ENCODE results near the gene SLC9A4.

SLC9A4 gene

GRCh38 chr2:102427249-102427648, 45.8 kb upstream of the SLC9A4 start:
- Histone ChIP-seq H3K27me3 (ENCODE audit: control insufficient read depth, insufficient read depth, low read length) (no peaks in the 10 kb centered on the region), H3K36me3 (ENCODE audit: control insufficient read depth, insufficient read depth, low read length) (no peaks in the 10 kb centered on the region), H3K27ac (no peak overlapping the region), H3K9ac (no peak overlapping the region), H3K79me2 (no peaks in the 10 kb centered on the region), H3K9me3 (ENCODE audit: control insufficient read depth, low read length) (no peaks in the 10 kb centered on the region), H3K4me2 (ENCODE audit: low read length) (no peak overlapping the region), H2AFZ (no peak overlapping the region), H3K4me3 (ENCODE audit: low read depth, low read length) (no peak overlapping the region), H3K4me1 (no peaks in the 10 kb centered on the region)
- TF ChIP-seq CTCF (IDR thresholded peaks at IDR 0.05) = no peak

DNA sequence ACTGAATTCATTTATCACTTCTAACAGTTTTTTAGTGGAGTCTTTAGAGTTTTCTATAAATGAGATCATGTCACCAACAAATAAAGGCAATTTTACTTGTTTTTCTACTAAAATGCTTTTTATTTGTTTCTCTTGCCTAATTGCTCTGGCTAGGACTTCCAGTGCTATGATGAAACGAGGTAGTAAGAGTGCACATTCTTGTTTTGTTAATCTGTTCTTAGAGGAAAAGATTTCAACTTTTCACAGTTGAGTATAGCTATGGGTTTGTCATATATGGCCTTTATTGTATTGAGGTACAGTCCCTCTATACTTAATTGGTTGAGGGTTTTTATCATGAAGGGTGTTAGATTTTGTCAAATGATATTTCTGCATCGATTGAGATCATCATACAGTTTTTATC, 44.5 kb upstream of the SLC9A4 start:
- H3K27me3 ChIP-seq (ENCODE audit: control insufficient read depth, insufficient read depth, low read length) = no peaks in the 10 kb centered on the region
- H3K4me1 ChIP-seq = no peaks in the 10 kb centered on the region
- TF ChIP-seq CTCF (IDR thresholded peaks at IDR 0.05) = no peak
- no peak overlapping the region for H3K27ac ChIP-seq
- H3K4me3 ChIP-seq (ENCODE audit: low read depth, low read length) = no peak overlapping the region
- no peak overlapping the region for H3K9ac ChIP-seq
- no peaks in the 10 kb centered on the region for H3K9me3 ChIP-seq (ENCODE audit: control insufficient read depth, low read length)
- H3K4me2 ChIP-seq (ENCODE audit: low read length) = no peak overlapping the region
- no peaks in the 10 kb centered on the region for H3K36me3 ChIP-seq (ENCODE audit: control insufficient read depth, insufficient read depth, low read length)
- no peak overlapping the region for H2AFZ ChIP-seq
- no peaks in the 10 kb centered on the region for H3K79me2 ChIP-seq

GRCh38 chr2:102432386-102432785, 40.6 kb upstream of the SLC9A4 start:
- no peaks in the 10 kb centered on the region for H3K9me3 ChIP-seq (ENCODE audit: control insufficient read depth, low read length)
- H3K79me2 ChIP-seq = no peaks in the 10 kb centered on the region
- no peaks in the 10 kb centered on the region for H3K4me1 ChIP-seq
- no peaks in the 10 kb centered on the region for H3K27me3 ChIP-seq (ENCODE audit: control insufficient read depth, insufficient read depth, low read length)
- no peak overlapping the region for H2AFZ ChIP-seq
- H3K36me3 ChIP-seq (ENCODE audit: control insufficient read depth, insufficient read depth, low read length) = no peaks in the 10 kb centered on the region
- no peak overlapping the region for H3K9ac ChIP-seq
- H3K4me2 ChIP-seq (ENCODE audit: low read length) = no peak overlapping the region
- H3K4me3 ChIP-seq (ENCODE audit: low read depth, low read length) = no peak overlapping the region
- no peak for TF ChIP-seq CTCF (IDR thresholded peaks at IDR 0.05)
- H3K27ac ChIP-seq = no peak overlapping the region

DNA sequence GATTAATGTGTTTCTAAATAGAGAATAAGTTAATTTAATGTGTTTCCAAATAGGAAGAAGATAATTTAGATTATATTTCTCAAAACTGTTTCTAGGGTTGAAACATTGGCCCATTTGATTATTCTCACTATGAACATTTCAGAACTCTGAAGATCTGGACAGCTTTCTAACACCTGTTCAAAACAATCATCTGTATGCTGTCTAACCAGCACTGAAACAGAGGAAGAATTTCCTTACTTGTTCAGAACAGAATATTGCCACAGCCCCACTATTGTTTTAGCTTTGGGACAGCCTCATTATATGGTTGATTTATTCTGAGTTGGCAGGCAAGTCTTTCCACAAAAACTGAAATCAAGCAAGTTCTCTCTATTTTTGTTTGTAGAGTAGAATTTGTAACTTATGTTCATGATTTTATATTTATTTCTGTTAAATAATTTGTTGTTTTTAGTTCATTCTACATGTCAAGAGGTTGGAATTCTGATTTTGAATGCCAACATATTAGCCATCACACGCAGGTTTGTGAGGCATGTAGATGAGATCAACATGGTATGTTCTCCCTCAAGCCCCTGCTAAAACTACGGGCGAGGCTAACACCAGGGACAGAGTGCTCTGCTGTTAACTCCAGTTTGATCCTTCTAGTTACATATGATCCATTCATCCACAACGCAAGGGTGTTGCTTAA, 38.9 kb upstream of the SLC9A4 start:
- H3K4me3 ChIP-seq (ENCODE audit: low read depth, low read length) = no peak overlapping the region
- H3K9me3 ChIP-seq (ENCODE audit: control insufficient read depth, low read length) = no peaks in the 10 kb centered on the region
- H3K27ac ChIP-seq = no peak overlapping the region
- H3K79me2 ChIP-seq = no peaks in the 10 kb centered on the region
- no peak overlapping the region for H3K4me2 ChIP-seq (ENCODE audit: low read length)
- H3K36me3 ChIP-seq (ENCODE audit: control insufficient read depth, insufficient read depth, low read length) = no peaks in the 10 kb centered on the region
- no peak overlapping the region for H2AFZ ChIP-seq
- H3K4me1 ChIP-seq = no peaks in the 10 kb centered on the region
- H3K27me3 ChIP-seq (ENCODE audit: control insufficient read depth, insufficient read depth, low read length) = no peaks in the 10 kb centered on the region
- no peak overlapping the region for H3K9ac ChIP-seq
- no peak for TF ChIP-seq CTCF (IDR thresholded peaks at IDR 0.05)
